HepG2 (cell line): ENCODE measurements around the gene PAQR5. TPM values are rescaled to one million over a fixed set of nuclear protein-coding genes. Genes with fewer than 3 reads are reported as not detected.

Experiments used
- ATAC-seq: fragments of 200-7000 bp; cut with Tn5 transposase; 3 replicates; pipeline ENCODE4 v1.9.1; 2020; ENCODE audit warnings: mild to moderate bottlenecking, moderate library complexity
- BruUV-seq: library from RNA; stranded (reverse); fragments of 400-500 nt; replicated peaks from 2 replicates; lab custom pipeline; 2021; lab: Mats Ljungman, UMichigan
- CTCF ChIA-PET: fragments of 300-600 bp; formaldehyde crosslinking; extraction: SDS; loops from one replicate; lab custom pipeline; 2021; ENCODE audit warnings: low total read pairs, inconsistent platforms, low intra/inter-chr PET ratio; lab: Yijun Ruan, JAX
- POLR2A ChIA-PET: fragments of 350-600 bp; sonication (Branson Sonifier 250); formaldehyde crosslinking; loops from one replicate; lab custom pipeline; 2020; ENCODE audit warnings: antibody characterized with exemption, inconsistent platforms; lab: Yijun Ruan, JAX
- DNase-seq: peaks from one replicate; pipeline ENCODE4 v3.0.0-alpha.2; 2015; ENCODE audit warnings: low spot score
- FAIRE-seq: peaks from 3 replicates; lab custom pipeline; 2011; peaks lifted over from hg19 to GRCh38; lab: Jason Lieb, UNC
- H2AFZ ChIP-seq: one replicate; pipeline ENCODE4 v1.6.1; 2011; ENCODE audit warnings: low read length, inconsistent platforms
- H3K27ac ChIP-seq: fragments of 300-600 bp; 3 replicates; pipeline ENCODE4 v1.8.0; 2011; ENCODE audit warnings: mixed run types, mild to moderate bottlenecking, mixed read lengths, low read length, inconsistent platforms; ENCODE audit not compliant: insufficient read depth; ENCODE audit errors: extremely low read length
- H3K27me3 ChIP-seq, 2 experiments: fragments of 200-600 bp in 1 of 2; 2 replicates in 1 of 2; 3 replicates in 1 of 2; pipeline versions ENCODE4 v1.6.0 to v1.8.0; 2011; ENCODE audit warnings: low read length in 2 of 2, mild to moderate bottlenecking in 2 of 2, moderate library complexity in 2 of 2, inconsistent platforms in 1 of 2; ENCODE audit not compliant: insufficient read depth in 2 of 2, control insufficient read depth in 1 of 2
- H3K36me3 ChIP-seq, 2 experiments: fragments of 200-600 bp in 1 of 2; replicated peaks in 1 of 2; 2 replicates in 1 of 2; 3 replicates in 1 of 2; pipeline versions ENCODE4 v1.5.1 to v1.8.0; 2011; ENCODE audit warnings: low read length in 2 of 2, inconsistent platforms in 1 of 2; ENCODE audit not compliant: insufficient read depth in 2 of 2, control insufficient read depth in 1 of 2
- H3K4me1 ChIP-seq: 2 replicates; pipeline ENCODE4 v1.5.1; 2012; ENCODE audit warnings: low read length, inconsistent platforms; ENCODE audit not compliant: insufficient read depth
- H3K4me2 ChIP-seq: 2 replicates; pipeline ENCODE4 v1.6.0; 2011; ENCODE audit warnings: low read depth, low read length, inconsistent platforms
- H3K4me3 ChIP-seq, 3 experiments: fragments of 200-600 bp in 1 of 3; sonication (generic), shearing (Covaris generic) in 1 of 3; replicated peaks in 1 of 3; 2 replicates each; pipeline ENCODE4 v1.5.1; 2011 to 2016; ENCODE audit warnings: low read length in 3 of 3, inconsistent platforms in 2 of 3, low read depth in 2 of 3, mild to moderate bottlenecking in 2 of 3, control low read depth in 1 of 3, mixed read lengths in 1 of 3; ENCODE audit not compliant: insufficient read depth in 1 of 3
- H3K79me2 ChIP-seq: one replicate; pipeline ENCODE4 v1.6.1; 2011; ENCODE audit warnings: low read length, inconsistent platforms; ENCODE audit not compliant: insufficient read depth
- H3K9ac ChIP-seq: 2 replicates; pipeline ENCODE4 v1.6.0; 2011; ENCODE audit warnings: mild to moderate bottlenecking, low read depth, low read length, inconsistent platforms; ENCODE audit not compliant: insufficient read depth
- H3K9me3 ChIP-seq: 2 replicates; pipeline ENCODE4 v1.5.1; 2012; ENCODE audit warnings: mild to moderate bottlenecking, low read length
- H4K20me1 ChIP-seq: 2 replicates; pipeline ENCODE4 v1.6.0; 2011; ENCODE audit warnings: inconsistent platforms, mild to moderate bottlenecking, low read length, moderate library complexity; ENCODE audit not compliant: insufficient read depth
- AFF4 ChIP-seq: sonication (generic); formaldehyde crosslinking; IDR thresholded peaks from 2 replicates; pipeline ENCODE4 v1.4.0; 2020; ENCODE audit warnings: missing genetic modification reagents
- AHR ChIP-seq: IDR thresholded peaks from 2 replicates; pipeline ENCODE4 v1.6.1; 2018; ENCODE audit warnings: missing genetic modification reagents, missing compliant biosample characterization
- CREB1 ChIP-seq, 2 experiments: fragments of 450-650 bp in 1 of 2; IDR thresholded peaks; 2 replicates each; pipeline ENCODE4 v1.6.1; 2016 to 2017; ENCODE audit warnings: control low read depth in 1 of 2, mild to moderate bottlenecking in 1 of 2, missing compliant biosample characterization in 1 of 2, missing genetic modification characterization in 1 of 2
- GZF1 ChIP-seq: sonication (generic); formaldehyde crosslinking; IDR thresholded peaks from 2 replicates; pipeline ENCODE4 v1.5.1; 2020; ENCODE audit warnings: mild to moderate bottlenecking, missing genetic modification reagents
- IRF2 ChIP-seq: IDR thresholded peaks from 2 replicates; pipeline ENCODE4 v1.6.1; 2018; ENCODE audit warnings: missing genetic modification reagents, missing compliant biosample characterization
- KDM5A ChIP-seq: fragments of 200-600 bp; sonication (generic); IDR thresholded peaks from 2 replicates; pipeline ENCODE4 v1.7.0; 2018; ENCODE audit warnings: antibody characterized with exemption, mild to moderate bottlenecking, low read length, borderline replicate concordance
- MIER3 ChIP-seq: IDR thresholded peaks from 2 replicates; pipeline ENCODE4 v1.6.1; 2016; ENCODE audit warnings: missing compliant biosample characterization, borderline replicate concordance
- PLRG1 ChIP-seq: fragments of 450-650 bp; conservative IDR thresholded peaks from 2 replicates; pipeline ENCODE4 v1.6.1; 2016
- SOX13 ChIP-seq, 3 experiments: fragments of 450-650 bp in 1 of 3; sonication (generic) in 1 of 3; formaldehyde crosslinking in 1 of 3; IDR thresholded peaks in 2 of 3; conservative IDR thresholded peaks in 1 of 3; 2 replicates each; pipeline versions ENCODE4 v1.5.0 to v1.6.1; 2016 to 2020; ENCODE audit warnings: antibody characterized with exemption in 1 of 3, mild to moderate bottlenecking in 1 of 3, missing compliant biosample characterization in 1 of 3, missing genetic modification reagents in 1 of 3, moderate library complexity in 1 of 3
- UBTF ChIP-seq: sonication (generic); formaldehyde crosslinking; IDR thresholded peaks from 2 replicates; pipeline ENCODE4 v1.4.0; 2020; ENCODE audit warnings: mild to moderate bottlenecking, missing genetic modification reagents
- ZFP1 ChIP-seq: IDR thresholded peaks from 2 replicates; pipeline ENCODE4 v1.6.1; 2016
- ZNF383 ChIP-seq: sonication (generic); formaldehyde crosslinking; IDR thresholded peaks from 2 replicates; pipeline ENCODE4 v1.4.0; 2020; ENCODE audit warnings: missing genetic modification reagents, mild to moderate bottlenecking, borderline replicate concordance
- ZNF780A ChIP-seq: sonication (generic); formaldehyde crosslinking; IDR thresholded peaks from 2 replicates; pipeline ENCODE4 v1.8.0; 2022; ENCODE audit warnings: mild to moderate bottlenecking, missing genetic modification reagents, moderate library complexity
- WGBS: methylation state at CpG from one replicate; pipeline ENCODE4 v1.1.6; 2017; ENCODE audit warnings: low lambda C conversion rate; 5-methylcytosine and 5-hydroxymethylcytosine counted together
- in situ Hi-C: cut with HindIII; loops from 2 replicates; pipeline ENCODE4 v1.10.0; 2017; ENCODE audit warnings: low pct_unique_long_range_greater_than_20kb; ENCODE audit not compliant: extremely low pct_ligation_motif_present
- intact Hi-C: fragments of 100-400 bp; cut with micrococcal nuclease; formaldehyde crosslinking; loops from one replicate; pipeline ENCODE4 v1.10.0; 2022; ENCODE audit not compliant: unreplicated experiment
- polyA plus RNA-seq, 8 experiments: library from polyadenylated mRNA; depleted of rRNA in 3 of 8; stranded (reverse) in 7 of 8; unstranded in 1 of 8; fragments of >200 nt; fragmentation: Illumina TruSeq in 4 of 8; extraction: Trizol in 4 of 8; gene quantifications; 2 replicates each; pipeline versions ENCODE4 v1.2.1 to v1.2.3, GENCODE V29; 2011 to 2016; ENCODE audit warnings: low read depth in 4 of 8, missing spikeins in 1 of 8, mixed read lengths in 1 of 8; ENCODE audit not compliant: insufficient read depth in 1 of 8
- total RNA-seq, 5 experiments: library from RNA; depleted of rRNA; stranded (reverse); fragments of >200 nt; fragmentation: Illumina TruSeq; extraction: Trizol; gene quantifications; 2 replicates each; pipeline ENCODE4 v1.2.3, GENCODE V29; 2016; ENCODE audit warnings: low read depth in 1 of 5
- TF ChIP-seq, protein P1 (sequence below): sonication (generic); formaldehyde crosslinking; IDR thresholded peaks from 2 replicates; pipeline ENCODE4 v1.4.0; 2020; ENCODE audit warnings: missing genetic modification reagents, borderline replicate concordance

Gene PAQR5
- total and polyA plus RNA-seq, 2 of the 13 experiments (the other 11 are each of a cell fraction or from before 2014, with no cell fraction given): 0.53 to 1.3 TPM

- 0% methylated on average over 1 of the region's 1 CpG for WGBS
These were observed 38.4 kb downstream of the PAQR5 start for GRCh38 chr15:69337138-69337537.

More at GRCh38 chr15:69337138-69337537, 38.4 kb downstream of the PAQR5 start:
- Histone ChIP-seq H3K4me2 (no peak overlapping the region), H3K27me3 (no peaks in the 10 kb centered on the region; a peak in 1 of 5 replicates), H3K9me3 (no peaks in the 10 kb centered on the region), H3K9ac (no peak overlapping the region), H3K27ac (no peak overlapping the region), H4K20me1 (no peaks in the 10 kb centered on the region), H3K4me1 (no peaks in the 10 kb centered on the region), H3K79me2 (no peaks in the 10 kb centered on the region), H2AFZ (no peak overlapping the region), H3K4me3 (no peak overlapping the region), H3K36me3 (no peaks in the 10 kb centered on the region)
- no peak for DNase-seq
- no peak for TF ChIP-seq CREB1 (IDR thresholded peaks at IDR 0.05)
- TF ChIP-seq CREB1 (CRISPR knock-in tag; IDR thresholded peaks at IDR 0.05): no peak
- no peak for TF ChIP-seq ZFP1 (CRISPR knock-in tag)
- TF ChIP-seq, protein P1, sequence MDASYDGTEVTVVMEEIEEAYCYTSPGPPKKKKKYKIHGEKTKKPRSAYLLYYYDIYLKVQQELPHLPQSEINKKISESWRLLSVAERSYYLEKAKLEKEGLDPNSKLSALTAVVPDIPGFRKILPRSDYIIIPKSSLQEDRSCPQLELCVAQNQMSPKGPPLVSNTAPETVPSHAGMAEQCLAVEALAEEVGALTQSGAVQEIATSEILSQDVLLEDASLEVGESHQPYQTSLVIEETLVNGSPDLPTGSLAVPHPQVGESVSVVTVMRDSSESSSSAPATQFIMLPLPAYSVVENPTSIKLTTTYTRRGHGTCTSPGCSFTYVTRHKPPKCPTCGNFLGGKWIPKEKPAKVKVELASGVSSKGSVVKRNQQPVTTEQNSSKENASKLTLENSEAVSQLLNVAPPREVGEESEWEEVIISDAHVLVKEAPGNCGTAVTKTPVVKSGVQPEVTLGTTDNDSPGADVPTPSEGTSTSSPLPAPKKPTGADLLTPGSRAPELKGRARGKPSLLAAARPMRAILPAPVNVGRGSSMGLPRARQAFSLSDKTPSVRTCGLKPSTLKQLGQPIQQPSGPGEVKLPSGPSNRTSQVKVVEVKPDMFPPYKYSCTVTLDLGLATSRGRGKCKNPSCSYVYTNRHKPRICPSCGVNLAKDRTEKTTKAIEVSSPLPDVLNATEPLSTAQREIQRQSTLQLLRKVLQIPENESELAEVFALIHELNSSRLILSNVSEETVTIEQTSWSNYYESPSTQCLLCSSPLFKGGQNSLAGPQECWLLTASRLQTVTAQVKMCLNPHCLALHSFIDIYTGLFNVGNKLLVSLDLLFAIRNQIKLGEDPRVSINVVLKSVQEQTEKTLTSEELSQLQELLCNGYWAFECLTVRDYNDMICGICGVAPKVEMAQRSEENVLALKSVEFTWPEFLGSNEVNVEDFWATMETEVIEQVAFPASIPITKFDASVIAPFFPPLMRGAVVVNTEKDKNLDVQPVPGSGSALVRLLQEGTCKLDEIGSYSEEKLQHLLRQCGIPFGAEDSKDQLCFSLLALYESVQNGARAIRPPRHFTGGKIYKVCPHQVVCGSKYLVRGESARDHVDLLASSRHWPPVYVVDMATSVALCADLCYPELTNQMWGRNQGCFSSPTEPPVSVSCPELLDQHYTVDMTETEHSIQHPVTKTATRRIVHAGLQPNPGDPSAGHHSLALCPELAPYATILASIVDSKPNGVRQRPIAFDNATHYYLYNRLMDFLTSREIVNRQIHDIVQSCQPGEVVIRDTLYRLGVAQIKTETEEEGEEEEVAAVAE (CRISPR knock-in tag): no peak
- no peak for TF ChIP-seq MIER3
- no peak for TF ChIP-seq UBTF
- no peak for TF ChIP-seq KDM5A
- no peak for TF ChIP-seq IRF2
- TF ChIP-seq ZNF780A: no peak
- no peak for TF ChIP-seq SOX13 (IDR thresholded peaks at IDR 0.05)
- no peak for TF ChIP-seq SOX13 (CRISPR knock-in tag; conservative IDR thresholded peaks at IDR 0.05 in 1 of 2, IDR thresholded peaks at IDR 0.05 in 1 of 2)
- no peak for TF ChIP-seq ZNF383 (CRISPR knock-in tag)
- no peak for TF ChIP-seq PLRG1
- no peak for TF ChIP-seq AHR (CRISPR knock-in tag)
- TF ChIP-seq GZF1 (CRISPR knock-in tag): no peak
- TF ChIP-seq AFF4 (CRISPR knock-in tag): no peak
- ChIA-PET POLR2A (no interaction called here), CTCF (no interaction called here)
- in situ Hi-C loops: no loop called here
- FAIRE-seq: no peak
- ATAC-seq: no peak
- BruUV-seq: no TSS peak
- intact Hi-C loops: no loop called here
